ENCODE measurements around the gene KRT85. TPM values are rescaled to one million over a fixed set of nuclear protein-coding genes. Genes with fewer than 3 reads are reported as not detected.
A peak's percentile ranks its signal among the peaks of the same experiment; 100 is the strongest.

The KRT85 gene
- total and polyA plus RNA-seq, 3 donors from 2014 or later: 0.71 to 1.5 (median 0.74) TPM

GRCh38 chr12:52372216-52373154 lies 5.2 kb upstream of the KRT85 start:
- Histone ChIP-seq H3K36me3 (ENCODE audit: low read depth, missing control alignments) (no peaks in the 10 kb centered on the region), H3K4me1 (no peaks in the 10 kb centered on the region), H3K9me3 (no peaks in the 10 kb centered on the region), H3K4me3 (no peak overlapping the region), H3K27me3 (no peaks in the 10 kb centered on the region), H3K27ac (no peak overlapping the region)
- no peak for TF ChIP-seq POLR2A (IDR thresholded peaks at IDR 0.05)
- TF ChIP-seq, protein P1, sequence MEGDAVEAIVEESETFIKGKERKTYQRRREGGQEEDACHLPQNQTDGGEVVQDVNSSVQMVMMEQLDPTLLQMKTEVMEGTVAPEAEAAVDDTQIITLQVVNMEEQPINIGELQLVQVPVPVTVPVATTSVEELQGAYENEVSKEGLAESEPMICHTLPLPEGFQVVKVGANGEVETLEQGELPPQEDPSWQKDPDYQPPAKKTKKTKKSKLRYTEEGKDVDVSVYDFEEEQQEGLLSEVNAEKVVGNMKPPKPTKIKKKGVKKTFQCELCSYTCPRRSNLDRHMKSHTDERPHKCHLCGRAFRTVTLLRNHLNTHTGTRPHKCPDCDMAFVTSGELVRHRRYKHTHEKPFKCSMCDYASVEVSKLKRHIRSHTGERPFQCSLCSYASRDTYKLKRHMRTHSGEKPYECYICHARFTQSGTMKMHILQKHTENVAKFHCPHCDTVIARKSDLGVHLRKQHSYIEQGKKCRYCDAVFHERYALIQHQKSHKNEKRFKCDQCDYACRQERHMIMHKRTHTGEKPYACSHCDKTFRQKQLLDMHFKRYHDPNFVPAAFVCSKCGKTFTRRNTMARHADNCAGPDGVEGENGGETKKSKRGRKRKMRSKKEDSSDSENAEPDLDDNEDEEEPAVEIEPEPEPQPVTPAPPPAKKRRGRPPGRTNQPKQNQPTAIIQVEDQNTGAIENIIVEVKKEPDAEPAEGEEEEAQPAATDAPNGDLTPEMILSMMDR (IDR thresholded peaks at IDR 0.05): peak; percentile 53 to 72 (median 70)
- intact Hi-C loops (cut with DNase I; ENCODE audit: low total_unique reads): loop anchor here (5.0 kb wide), 1 partner anchor 500 kb away; no protein-coding TSS in a partner anchor
- peak; percentile 91 for DNase-seq
- WGBS, 2 donors: 47 to 54% methylated on average over 10 of the region's 10 CpGs

GRCh38 chr12:52371716-52372115 lies 4.4 kb upstream of the KRT85 start:
- intact Hi-C loops (cut with DNase I; ENCODE audit: low total_unique reads): loop anchor here (5.0 kb wide), 1 partner anchor 501 kb away; no protein-coding TSS in a partner anchor
- H3K27me3 ChIP-seq: no peaks in the 10 kb centered on the region
- DNase-seq: no peak
- no peaks in the 10 kb centered on the region for H3K9me3 ChIP-seq
- H3K4me1 ChIP-seq: no peaks in the 10 kb centered on the region
- WGBS, 2 donors: 82 to 89% methylated on average over 3 of the region's 3 CpGs
- no peak for TF ChIP-seq POLR2A (IDR thresholded peaks at IDR 0.05)
- TF ChIP-seq, protein P1 (IDR thresholded peaks at IDR 0.05): no peak
- H3K4me3 ChIP-seq: no peak overlapping the region
- no peaks in the 10 kb centered on the region for H3K36me3 ChIP-seq (ENCODE audit: low read depth, missing control alignments)
- H3K27ac ChIP-seq: no peak overlapping the region

GRCh38 chr12:52370926-52371608 lies 3.8 kb upstream of the KRT85 start:
- Histone ChIP-seq H3K27ac (no peak overlapping the region), H3K4me3 (no peak overlapping the region), H3K27me3 (no peaks in the 10 kb centered on the region), H3K9me3 (no peaks in the 10 kb centered on the region), H3K4me1 (no peaks in the 10 kb centered on the region), H3K36me3 (ENCODE audit: low read depth, missing control alignments) (no peaks in the 10 kb centered on the region)
- peak; percentile 82 for DNase-seq
- WGBS, 2 donors: 56 to 62% methylated on average over 12 of the region's 12 CpGs
- intact Hi-C loops (cut with DNase I; ENCODE audit: low total_unique reads): loop anchor here (5.0 kb wide), 1 partner anchor 501 kb away; no protein-coding TSS in a partner anchor
- TF ChIP-seq, protein P1 (IDR thresholded peaks at IDR 0.05): no peak
- no peak for TF ChIP-seq POLR2A (IDR thresholded peaks at IDR 0.05)

DNA sequence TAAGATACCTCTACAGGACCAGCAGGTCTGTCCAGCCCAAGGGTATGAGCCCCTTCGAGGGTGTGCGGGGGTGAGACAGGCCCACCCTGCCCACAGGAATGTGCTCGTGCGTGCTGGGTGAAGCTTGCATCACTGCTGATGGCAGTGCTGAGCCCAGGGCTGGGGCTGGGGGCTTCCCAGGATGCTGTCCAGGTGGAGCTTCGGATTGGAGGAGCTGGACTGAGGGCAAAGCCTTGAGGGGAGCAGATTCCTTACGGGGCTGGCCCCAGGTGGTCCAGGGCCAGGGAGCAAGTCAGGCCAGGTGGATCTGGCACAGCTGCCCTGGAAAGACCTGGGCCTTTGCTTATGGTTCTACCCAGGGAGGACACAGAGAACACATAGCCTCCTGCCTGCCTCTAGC lies 2.5 kb upstream of the KRT85 start:
- H3K27ac ChIP-seq: no peak overlapping the region
- TF ChIP-seq POLR2A (IDR thresholded peaks at IDR 0.05): no peak
- TF ChIP-seq, protein P1 (IDR thresholded peaks at IDR 0.05): no peak
- intact Hi-C loops (cut with DNase I; ENCODE audit: low total_unique reads): loop anchor here (5.0 kb wide), 1 partner anchor 502 kb away; no protein-coding TSS in a partner anchor
- H3K4me3 ChIP-seq: no peak overlapping the region
- no peaks in the 10 kb centered on the region for H3K27me3 ChIP-seq
- no peaks in the 10 kb centered on the region for H3K36me3 ChIP-seq (ENCODE audit: low read depth, missing control alignments)
- H3K9me3 ChIP-seq: no peaks in the 10 kb centered on the region
- WGBS, 2 donors: 96 to 100% methylated on average over 1 to 6 of the region's 6 CpGs
- no peaks in the 10 kb centered on the region for H3K4me1 ChIP-seq
- no peak for DNase-seq

Measured in testis (tissue), 3 donors.